HG03025 (cell line): ENCODE data around the gene TMEM119.

Experiments used
- ATAC-seq: cut with Tn5 transposase; IDR thresholded peaks from one replicate; pipeline ENCODE4 v1.9.1; 2021; ENCODE audit warnings: mild to moderate bottlenecking, moderate library complexity; ENCODE audit not compliant: unreplicated experiment, low FRiP score

Gene TMEM119

GRCh38 chr12:108597559-108598471 is at the start of gene TMEM119:
Gene TMEM119, minus strand, starts transcription at chr12:108598084. Its CDS starts 5,701 bp downstream, at chr12:108592383.
- ATAC-seq = no peak

GRCh38 chr12:108646600-108647579 is 49.0 kb upstream of the TMEM119 start:
- no peak for ATAC-seq

- ATAC-seq = no peak
Observed at GRCh38 chr12:108645686-108646599, 48.1 kb upstream of the TMEM119 start.

- ATAC-seq = no peak
Observed at GRCh38 chr12:108644811-108645120, 46.9 kb upstream of the TMEM119 start.

GRCh38 chr12:108643941-108644810 is 46.3 kb upstream of the TMEM119 start:
- ATAC-seq = no peak

- no peak for ATAC-seq
Observed at GRCh38 chr12:108642899-108643654, 45.2 kb upstream of the TMEM119 start.

GRCh38 chr12:108642269-108642870 is 44.5 kb upstream of the TMEM119 start:
- no peak for ATAC-seq

- ATAC-seq = no peak
Observed at GRCh38 chr12:108641446-108642268, 43.8 kb upstream of the TMEM119 start.

- ATAC-seq = no peak
Observed at GRCh38 chr12:108640802-108641445, 43.0 kb upstream of the TMEM119 start.

GRCh38 chr12:108638997-108639822 is 41.3 kb upstream of the TMEM119 start:
- ATAC-seq = no peak

- no peak for ATAC-seq
Observed at GRCh38 chr12:108638141-108638827, 40.4 kb upstream of the TMEM119 start.

- ATAC-seq = no peak
Observed at GRCh38 chr12:108637222-108637971, 39.5 kb upstream of the TMEM119 start.

- peak; percentile 4 for ATAC-seq
Observed at GRCh38 chr12:108635997-108636808, 38.3 kb upstream of the TMEM119 start.
